CD4-positive, CD25-positive, alpha-beta regulatory T cell (primary cell): Measurements from ENCODE around the gene SNX5. TPM values are rescaled to one million over a fixed set of nuclear protein-coding genes. Genes with fewer than 3 reads are reported as not detected.

Experiments
- ATAC-seq, 2 donors: fragments of 150-1000 bp; cut with Tn5 transposase; one replicate each; pipeline ENCODE4 v1.10.0; 2021; ENCODE audit warnings: low read depth in 2 of 2, moderate number of reproducible peaks in 2 of 2, moderate library complexity in 1 of 2
- DNase-seq, 3 donors: peaks; one replicate each; pipeline versions ENCODE4 v3.0.0 to v3.0.0-alpha.2; 2012 to 2022; ENCODE audit warnings: mixed read lengths in 1 of 3
- H3K27ac ChIP-seq: one replicate; pipeline ENCODE4 v1.7.0; 2013; ENCODE audit warnings: mild to moderate bottlenecking, low read length; ENCODE audit not compliant: insufficient read depth, poor library complexity, severe bottlenecking
- H3K27me3 ChIP-seq: one replicate; pipeline ENCODE4 v1.7.0; 2013; ENCODE audit warnings: low read length; ENCODE audit not compliant: control insufficient read depth, insufficient read depth
- H3K36me3 ChIP-seq: one replicate; pipeline ENCODE4 v1.7.0; 2013; ENCODE audit warnings: mild to moderate bottlenecking, low read length, moderate library complexity; ENCODE audit not compliant: control insufficient read depth, insufficient read depth
- H3K4me1 ChIP-seq: 2 replicates; pipeline ENCODE4 v1.7.0; 2013; ENCODE audit warnings: mild to moderate bottlenecking, low read length; ENCODE audit not compliant: insufficient read depth, control insufficient read depth, poor library complexity, severe bottlenecking
- H3K4me3 ChIP-seq: one replicate; pipeline ENCODE4 v1.7.0; 2013; ENCODE audit warnings: low read depth, mild to moderate bottlenecking, low read length, moderate library complexity
- H3K9me3 ChIP-seq, 2 experiments: 1 replicate in 1 of 2; 2 replicates in 1 of 2; pipeline ENCODE4 v1.7.0; 2013; ENCODE audit warnings: low read length in 2 of 2, mild to moderate bottlenecking in 1 of 2, moderate library complexity in 1 of 2; ENCODE audit not compliant: control insufficient read depth in 2 of 2
- H3K27ac Mint-ChIP-seq, 3 donors: one replicate each; pipeline ENCODE4 v1.8.0; 2020 to 2022; ENCODE audit warnings: mild to moderate bottlenecking in 3 of 3, mixed read lengths in 3 of 3, moderate library complexity in 2 of 3
- H3K27me3 Mint-ChIP-seq: one replicate; pipeline ENCODE4 v1.8.0; 2022; ENCODE audit warnings: mild to moderate bottlenecking, mixed read lengths
- H3K36me3 Mint-ChIP-seq: one replicate; pipeline ENCODE4 v1.8.0; 2020; ENCODE audit warnings: mixed read lengths
- H3K4me1 Mint-ChIP-seq, 4 donors: one replicate each; pipeline ENCODE4 v1.8.0; 2020 to 2022; ENCODE audit warnings: mixed read lengths in 4 of 4, mild to moderate bottlenecking in 1 of 4
- H3K4me3 Mint-ChIP-seq, 4 donors: one replicate each; pipeline ENCODE4 v1.8.0; 2020 to 2022; ENCODE audit warnings: mild to moderate bottlenecking in 4 of 4, mixed read lengths in 4 of 4, moderate library complexity in 3 of 4
- H3K9me3 Mint-ChIP-seq, 7 donors: one replicate each; pipeline ENCODE4 v1.8.0; 2020 to 2022; ENCODE audit warnings: mixed read lengths in 7 of 7, mild to moderate bottlenecking in 3 of 7, moderate library complexity in 2 of 7
- polyA plus RNA-seq, 4 donors: library from polyadenylated mRNA; unstranded; fragments of 300-500 nt; fragmentation: Illumina TruSeq; gene quantifications; one replicate each; pipeline ENCODE4 v1.2.3, GENCODE V29; 2021
- total RNA-seq: library from RNA; stranded (reverse); gene quantifications from one replicate; pipeline ENCODE4 v1.2.3, GENCODE V29; 2022

SNX5 gene
- total and polyA plus RNA-seq, 5 donors from 2014 or later: 71.9 to 82.8 (median 78.6) TPM

GRCh38 chr20:17916433-17916891, 52.1 kb downstream of the SNX5 start:
- ATAC-seq (no peak), DNase-seq (no peak)
- Mint-ChIP-seq H3K27ac (no peak overlapping the region), H3K4me3 (no peak overlapping the region), H3K27me3 (peaks cover 42% of the 10 kb centered on the region), H3K9me3 (peaks cover 0 to 1% (median 0%) of the 10 kb centered on the region in 7 donors), H3K4me1 (peaks cover 0 to 4% (median 0%) of the 10 kb centered on the region in 4 donors), H3K36me3 (no peaks in the 10 kb centered on the region)
- peaks cover 4% of the 10 kb centered on the region for H3K27me3 ChIP-seq
- H3K4me3 ChIP-seq: no peak overlapping the region
- H3K27ac ChIP-seq: no peak overlapping the region
- no peaks in the 10 kb centered on the region for H3K9me3 ChIP-seq
- no peaks in the 10 kb centered on the region for H3K36me3 ChIP-seq
- no peaks in the 10 kb centered on the region for H3K4me1 ChIP-seq

- no peaks in the 10 kb centered on the region for H3K4me1 ChIP-seq
- H3K4me3 ChIP-seq: no peak overlapping the region
- Mint-ChIP-seq H3K36me3 (no peaks in the 10 kb centered on the region), H3K4me3 (no peak overlapping the region), H3K4me1 (peaks cover 0 to 4% (median 0%) of the 10 kb centered on the region in 4 donors), H3K27me3 (peaks cover 51% of the 10 kb centered on the region), H3K27ac (no peak overlapping the region), H3K9me3 (peaks cover 0 to 1% (median 0%) of the 10 kb centered on the region in 7 donors)
- ATAC-seq: no peak
- no peak overlapping the region for H3K27ac ChIP-seq
- DNase-seq: no peak
- peaks cover 5% of the 10 kb centered on the region for H3K27me3 ChIP-seq
- H3K9me3 ChIP-seq: no peaks in the 10 kb centered on the region
- H3K36me3 ChIP-seq: no peaks in the 10 kb centered on the region
Observed at GRCh38 chr20:17914957-17915356, 53.6 kb downstream of the SNX5 start.

- no peaks in the 10 kb centered on the region for H3K9me3 ChIP-seq
- Mint-ChIP-seq H3K4me1 (no peaks in the 10 kb centered on the region), H3K36me3 (no peaks in the 10 kb centered on the region), H3K27me3 (peaks cover 47% of the 10 kb centered on the region), H3K9me3 (peaks cover 0 to 1% (median 0%) of the 10 kb centered on the region in 7 donors), H3K27ac (no peak overlapping the region), H3K4me3 (no peak overlapping the region)
- H3K27me3 ChIP-seq: peaks cover 5% of the 10 kb centered on the region
- ATAC-seq (no peak), DNase-seq (no peak)
- no peaks in the 10 kb centered on the region for H3K4me1 ChIP-seq
- H3K4me3 ChIP-seq: no peak overlapping the region
- no peaks in the 10 kb centered on the region for H3K36me3 ChIP-seq
- no peak overlapping the region for H3K27ac ChIP-seq
Observed at GRCh38 chr20:17912916-17913315, 55.7 kb downstream of the SNX5 start.

DNA sequence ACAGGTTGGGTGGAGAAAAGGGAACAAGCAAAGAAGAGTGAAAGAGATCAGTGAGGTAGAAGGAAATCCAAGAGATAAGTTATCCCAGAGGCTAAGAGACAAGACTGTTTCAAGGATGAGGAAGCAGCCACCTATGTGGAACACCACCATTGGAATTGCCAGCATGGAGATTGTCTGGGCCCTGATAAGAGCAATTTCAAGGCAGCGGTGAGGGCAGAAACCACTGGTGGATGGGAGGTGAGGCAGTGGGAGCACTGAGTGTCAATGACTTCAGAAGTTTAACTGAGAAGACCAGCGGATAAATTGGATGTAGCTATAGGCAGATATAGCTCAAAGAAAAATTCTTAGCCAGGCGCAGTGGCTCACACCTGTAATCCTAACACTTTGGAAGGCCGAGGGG, 56.7 kb downstream of the SNX5 start:
- no peak overlapping the region for H3K4me3 ChIP-seq
- ATAC-seq: no peak
- H3K27me3 Mint-ChIP-seq: peaks cover 50% of the 10 kb centered on the region
- H3K27ac ChIP-seq: no peak overlapping the region
- H3K36me3 Mint-ChIP-seq: no peaks in the 10 kb centered on the region
- H3K27me3 ChIP-seq: peaks cover 8% of the 10 kb centered on the region
- no peak for DNase-seq
- H3K4me1 ChIP-seq: no peaks in the 10 kb centered on the region
- no peaks in the 10 kb centered on the region for H3K36me3 ChIP-seq
- no peak overlapping the region for H3K27ac Mint-ChIP-seq
- no peak overlapping the region for H3K4me3 Mint-ChIP-seq
- H3K9me3 ChIP-seq: no peaks in the 10 kb centered on the region
- H3K9me3 Mint-ChIP-seq: peaks cover 0 to 1% (median 0%) of the 10 kb centered on the region in 7 donors
- H3K4me1 Mint-ChIP-seq: no peaks in the 10 kb centered on the region

GRCh38 chr20:17910828-17911294, 57.7 kb downstream of the SNX5 start:
- Histone ChIP-seq H3K36me3 (no peaks in the 10 kb centered on the region), H3K9me3 (no peaks in the 10 kb centered on the region), H3K27me3 (peaks cover 8% of the 10 kb centered on the region), H3K4me1 (no peaks in the 10 kb centered on the region), H3K27ac (no peak overlapping the region), H3K4me3 (no peak overlapping the region)
- H3K9me3 Mint-ChIP-seq: peaks cover 0 to 1% (median 0%) of the 10 kb centered on the region in 7 donors
- no peak overlapping the region for H3K4me3 Mint-ChIP-seq
- no peaks in the 10 kb centered on the region for H3K4me1 Mint-ChIP-seq
- DNase-seq (peak in 1 of 3 donors; percentile 16), ATAC-seq (peak; percentile 34 to 42)
- peaks cover 45% of the 10 kb centered on the region for H3K27me3 Mint-ChIP-seq
- no peak overlapping the region for H3K27ac Mint-ChIP-seq
- H3K36me3 Mint-ChIP-seq: no peaks in the 10 kb centered on the region

- no peaks in the 10 kb centered on the region for H3K4me1 Mint-ChIP-seq
- peaks cover 0 to 1% (median 0%) of the 10 kb centered on the region in 7 donors for H3K9me3 Mint-ChIP-seq
- Histone ChIP-seq H3K9me3 (no peaks in the 10 kb centered on the region), H3K36me3 (no peaks in the 10 kb centered on the region), H3K27me3 (peaks cover 8% of the 10 kb centered on the region), H3K4me1 (no peaks in the 10 kb centered on the region), H3K27ac (no peak overlapping the region), H3K4me3 (no peak overlapping the region)
- DNase-seq (no peak), ATAC-seq (no peak)
- H3K36me3 Mint-ChIP-seq: no peaks in the 10 kb centered on the region
- H3K27me3 Mint-ChIP-seq: peaks cover 46% of the 10 kb centered on the region
- H3K4me3 Mint-ChIP-seq: no peak overlapping the region
- no peak overlapping the region for H3K27ac Mint-ChIP-seq
Observed at GRCh38 chr20:17909869-17910321, 58.7 kb downstream of the SNX5 start.

DNA sequence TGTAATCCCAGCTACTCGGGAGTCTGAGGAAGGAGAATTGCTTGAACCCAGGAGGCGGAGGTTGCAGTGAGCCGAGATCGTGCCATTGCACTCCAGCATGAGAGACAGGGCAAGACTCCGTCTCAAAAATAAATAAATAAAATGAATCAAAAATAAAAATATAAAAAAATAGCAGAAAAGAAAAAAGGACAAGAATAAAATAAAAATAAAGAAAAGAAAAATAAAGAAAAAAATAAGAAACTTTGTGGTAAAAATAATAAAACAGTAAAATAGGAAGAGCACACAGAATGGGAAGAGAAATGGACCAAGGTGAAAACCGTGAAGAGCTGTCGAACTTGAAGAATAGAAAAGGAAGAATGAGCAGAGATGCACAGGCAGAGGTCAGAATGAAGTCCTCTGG, 63.0 kb downstream of the SNX5 start:
- Histone ChIP-seq H3K36me3 (no peaks in the 10 kb centered on the region), H3K4me1 (no peaks in the 10 kb centered on the region), H3K27ac (no peak overlapping the region), H3K9me3 (no peaks in the 10 kb centered on the region), H3K4me3 (no peak overlapping the region), H3K27me3 (peaks cover 3% of the 10 kb centered on the region)
- H3K27me3 Mint-ChIP-seq: peaks cover 21% of the 10 kb centered on the region
- no peak overlapping the region for H3K4me3 Mint-ChIP-seq
- no peaks in the 10 kb centered on the region for H3K4me1 Mint-ChIP-seq
- DNase-seq (no peak), ATAC-seq (no peak)
- no peak overlapping the region for H3K27ac Mint-ChIP-seq
- H3K36me3 Mint-ChIP-seq: no peaks in the 10 kb centered on the region
- no peaks in the 10 kb centered on the region for H3K9me3 Mint-ChIP-seq

DNA sequence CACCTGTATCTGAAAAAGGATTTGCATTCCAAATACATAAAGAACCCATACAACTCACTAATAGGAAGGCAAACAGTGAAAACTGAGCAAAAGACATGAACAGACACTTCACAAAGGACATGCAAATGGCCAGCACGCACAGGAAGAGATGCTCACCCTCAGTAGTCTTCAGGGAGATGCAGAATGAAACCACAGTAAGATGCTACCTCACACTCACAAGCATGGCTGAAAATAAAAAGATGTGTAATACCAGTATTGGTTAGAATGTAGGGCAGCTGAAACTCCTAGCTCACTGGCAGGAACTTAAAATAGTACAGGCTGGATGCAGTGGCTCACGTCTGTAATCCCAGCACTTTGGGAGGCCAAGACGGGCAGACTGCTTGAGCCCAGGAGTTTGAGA, 64.6 kb downstream of the SNX5 start:
- DNase-seq: peak in 1 of 3 donors; percentile 34
- H3K27ac ChIP-seq: no peak overlapping the region

More for the DNA sequence above, 64.6 kb downstream of the SNX5 start:
- H3K9me3 ChIP-seq: no peaks in the 10 kb centered on the region
- H3K4me3 Mint-ChIP-seq: no peak overlapping the region
- no peak overlapping the region for H3K4me3 ChIP-seq
- H3K27me3 Mint-ChIP-seq: peaks cover 21% of the 10 kb centered on the region
- no peaks in the 10 kb centered on the region for H3K36me3 Mint-ChIP-seq
- H3K4me1 ChIP-seq: no peaks in the 10 kb centered on the region
- no peak for ATAC-seq
- no peak overlapping the region for H3K27ac Mint-ChIP-seq
- H3K36me3 ChIP-seq: no peaks in the 10 kb centered on the region
- peaks cover 3% of the 10 kb centered on the region for H3K27me3 ChIP-seq
- no peaks in the 10 kb centered on the region for H3K9me3 Mint-ChIP-seq
- H3K4me1 Mint-ChIP-seq: no peaks in the 10 kb centered on the region
